Measurements from ENCODE around the gene BCAP31.

DNA sequence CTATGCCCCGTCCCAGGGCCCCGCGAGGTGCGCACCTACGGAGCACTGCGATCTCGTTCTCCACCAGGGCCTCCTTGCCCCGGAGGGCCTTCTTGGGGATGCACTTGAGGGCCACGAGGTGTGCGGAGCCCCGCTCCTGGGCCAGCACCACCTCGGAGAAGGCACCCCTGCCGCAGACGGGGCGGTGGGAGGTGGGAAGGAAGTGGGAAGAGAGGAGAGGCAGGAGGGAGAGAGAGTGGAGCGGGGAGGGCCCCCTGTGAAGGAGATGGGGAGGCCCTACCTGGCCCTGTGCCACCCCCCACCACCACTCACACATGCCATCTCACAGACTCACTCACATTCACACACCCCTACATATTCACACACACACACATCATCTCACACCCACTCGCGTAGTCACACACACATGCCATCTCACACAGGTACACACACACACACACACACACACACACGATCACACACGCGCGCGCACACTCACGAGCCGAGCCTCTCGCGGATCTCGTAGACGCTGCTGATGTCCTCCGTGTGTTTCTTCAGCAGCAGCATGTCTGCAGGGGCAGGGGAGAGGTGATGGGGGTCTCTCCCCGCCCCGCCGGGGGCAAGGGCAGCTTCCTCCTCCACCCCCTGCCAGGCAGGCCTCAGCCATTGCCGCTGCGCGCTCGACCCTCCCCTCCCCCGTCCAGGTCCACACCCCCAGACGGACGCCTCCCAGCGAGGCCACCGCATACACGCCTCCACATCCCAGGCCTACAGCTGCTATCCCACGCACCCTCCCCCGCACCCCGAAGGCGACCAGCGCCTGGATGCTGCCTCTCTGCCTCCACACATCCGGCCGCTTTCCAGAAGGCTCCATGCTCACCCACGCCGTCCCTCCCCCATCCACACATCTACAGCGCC, 51.4 kb downstream of the BCAP31 start:
- TF ChIP-seq, protein P1, sequence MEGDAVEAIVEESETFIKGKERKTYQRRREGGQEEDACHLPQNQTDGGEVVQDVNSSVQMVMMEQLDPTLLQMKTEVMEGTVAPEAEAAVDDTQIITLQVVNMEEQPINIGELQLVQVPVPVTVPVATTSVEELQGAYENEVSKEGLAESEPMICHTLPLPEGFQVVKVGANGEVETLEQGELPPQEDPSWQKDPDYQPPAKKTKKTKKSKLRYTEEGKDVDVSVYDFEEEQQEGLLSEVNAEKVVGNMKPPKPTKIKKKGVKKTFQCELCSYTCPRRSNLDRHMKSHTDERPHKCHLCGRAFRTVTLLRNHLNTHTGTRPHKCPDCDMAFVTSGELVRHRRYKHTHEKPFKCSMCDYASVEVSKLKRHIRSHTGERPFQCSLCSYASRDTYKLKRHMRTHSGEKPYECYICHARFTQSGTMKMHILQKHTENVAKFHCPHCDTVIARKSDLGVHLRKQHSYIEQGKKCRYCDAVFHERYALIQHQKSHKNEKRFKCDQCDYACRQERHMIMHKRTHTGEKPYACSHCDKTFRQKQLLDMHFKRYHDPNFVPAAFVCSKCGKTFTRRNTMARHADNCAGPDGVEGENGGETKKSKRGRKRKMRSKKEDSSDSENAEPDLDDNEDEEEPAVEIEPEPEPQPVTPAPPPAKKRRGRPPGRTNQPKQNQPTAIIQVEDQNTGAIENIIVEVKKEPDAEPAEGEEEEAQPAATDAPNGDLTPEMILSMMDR (IDR thresholded peaks at IDR 0.05): no peak
- no peak for TF ChIP-seq EZH2 (IDR thresholded peaks at IDR 0.05; ENCODE audit: borderline replicate concordance, insufficient read depth, low read depth, low read length, poor library complexity, severe bottlenecking)
